K562 (cell line): Measurements from ENCODE around the gene FKBP15.

Source experiments
- BHLHE40 ChIP-seq: IDR thresholded peaks from 2 replicates; pipeline ENCODE4 v1.6.1; 2011; ENCODE audit warnings: low read length, improper control_type of control experiment
- CHD4 ChIP-seq: fragments of 200-600 bp; sonication (generic); IDR thresholded peaks from 3 replicates; pipeline ENCODE4 v1.6.1; 2012; ENCODE audit warnings: low read depth, mild to moderate bottlenecking, mixed read lengths, low read length, inconsistent platforms; ENCODE audit not compliant: insufficient read depth, insufficient replicate concordance, poor library complexity, severe bottlenecking
- HCFC1 ChIP-seq: IDR thresholded peaks from 2 replicates; pipeline ENCODE4 v1.6.1; 2012; ENCODE audit warnings: low read depth, low read length, improper control_type of control experiment
- NFE2L1 ChIP-seq: fragments of 450-650 bp; IDR thresholded peaks from 2 replicates; pipeline ENCODE4 v1.6.1; 2016; ENCODE audit warnings: missing genetic modification characterization, low read depth, mild to moderate bottlenecking, missing compliant biosample characterization, moderate library complexity, borderline replicate concordance
- NONO ChIP-seq, 2 experiments: fragments of 200-400 bp in 1 of 2; fragments of 450-650 bp in 1 of 2; formaldehyde crosslinking in 1 of 2; IDR thresholded peaks; 2 replicates each; pipeline ENCODE4 v1.6.1; 2017; ENCODE audit warnings: low read depth in 2 of 2, mild to moderate bottlenecking in 2 of 2, moderate library complexity in 2 of 2, low read length in 1 of 2
- PPARD ChIP-seq: fragments of 250-450 bp; sonication (Bioruptor Pico); IDR thresholded peaks from 2 replicates; pipeline ENCODE4 v1.8.0; 2022; ENCODE audit warnings: inconsistent platforms, mild to moderate bottlenecking, moderate library complexity

DNA sequence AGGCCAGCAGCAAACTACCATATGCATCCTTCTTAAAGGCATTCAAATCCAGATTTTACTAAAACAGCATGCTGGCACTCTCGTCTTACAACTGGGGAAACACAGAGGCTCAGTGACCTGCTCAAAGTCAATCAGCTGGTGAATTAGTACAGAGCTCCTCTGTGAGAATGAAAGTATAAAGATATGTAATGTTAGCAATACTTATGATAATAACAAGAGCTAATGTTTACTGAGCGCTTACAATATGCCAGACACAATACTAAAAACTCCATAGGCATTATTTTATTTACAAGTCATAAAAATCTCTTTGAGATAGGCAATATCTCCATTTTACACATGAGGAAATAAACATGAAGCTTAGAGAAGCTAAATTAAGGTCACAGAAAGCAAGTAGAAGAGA is 28.6 kb downstream of the FKBP15 start:
- no peak for TF ChIP-seq PPARD (CRISPR knock-in tag)
- TF ChIP-seq NONO (IDR thresholded peaks at IDR 0.05; ENCODE audit: low read depth in 2 of 2, low read length in 1 of 2), result no peak
- no peak for TF ChIP-seq NFE2L1 (tag)
- TF ChIP-seq CHD4, result no peak
- TF ChIP-seq HCFC1, result no peak
- TF ChIP-seq BHLHE40, result no peak
